BJ (cell line): ENCODE results near the gene TEX9. TPM values are rescaled to one million over a fixed set of nuclear protein-coding genes. Genes with fewer than 3 reads are reported as not detected.

Source experiments
- CTCF ChIA-PET: fragments of 350-600 bp; formaldehyde crosslinking; extraction: SDS; loops from one replicate; lab custom pipeline; 2021; ENCODE audit warnings: antibody characterized with exemption, inconsistent platforms; lab: Yijun Ruan, JAX
- POLR2A ChIA-PET: fragments of 300-600 bp; sonication (Branson Sonifier 250); formaldehyde crosslinking; extraction: SDS; loops from one replicate; lab custom pipeline; 2021; ENCODE audit warnings: antibody characterized with exemption; lab: Charles Lee
- DNase-seq: peaks from one replicate; pipeline ENCODE4 v3.0.0-alpha.2; 2011; ENCODE audit warnings: low read depth
- H3K27me3 ChIP-seq: 2 replicates; pipeline ENCODE4 v1.6.0; 2011; ENCODE audit warnings: low read length; ENCODE audit not compliant: control insufficient read depth, insufficient read depth
- H3K36me3 ChIP-seq: 2 replicates; pipeline ENCODE4 v1.5.1; 2011; ENCODE audit warnings: low read length; ENCODE audit not compliant: control insufficient read depth, insufficient read depth
- H3K4me3 ChIP-seq: 2 replicates; pipeline ENCODE4 v1.5.1; 2011; ENCODE audit warnings: low read depth, mild to moderate bottlenecking, control low read depth, low read length
- polyA plus RNA-seq: library from polyadenylated mRNA; depleted of rRNA; stranded (reverse); fragments of >200 nt; gene quantifications from 2 replicates; pipeline ENCODE4 v1.2.3, GENCODE V29; 2011
- TF ChIP-seq, protein P1 (sequence below): IDR thresholded peaks from 2 replicates; pipeline ENCODE4 v1.5.1; 2011; ENCODE audit warnings: low read depth, mild to moderate bottlenecking, control low read depth, inconsistent platforms, low read length, moderate library complexity; ENCODE audit not compliant: insufficient read depth

Gene TEX9
- polyA plus RNA-seq, 1 experiment = 0.72 TPM

- CTCF ChIA-PET = interaction anchor here (0.6 to 1.3 kb wide), 4 partner anchors 11 to 372 kb away, joined by 3 to 7 read pairs (median 6); no protein-coding TSS in a partner anchor
- no peak for DNase-seq
These were observed 67.1 kb downstream of the TEX9 start for GRCh38 chr15:56432304-56432703.

DNA sequence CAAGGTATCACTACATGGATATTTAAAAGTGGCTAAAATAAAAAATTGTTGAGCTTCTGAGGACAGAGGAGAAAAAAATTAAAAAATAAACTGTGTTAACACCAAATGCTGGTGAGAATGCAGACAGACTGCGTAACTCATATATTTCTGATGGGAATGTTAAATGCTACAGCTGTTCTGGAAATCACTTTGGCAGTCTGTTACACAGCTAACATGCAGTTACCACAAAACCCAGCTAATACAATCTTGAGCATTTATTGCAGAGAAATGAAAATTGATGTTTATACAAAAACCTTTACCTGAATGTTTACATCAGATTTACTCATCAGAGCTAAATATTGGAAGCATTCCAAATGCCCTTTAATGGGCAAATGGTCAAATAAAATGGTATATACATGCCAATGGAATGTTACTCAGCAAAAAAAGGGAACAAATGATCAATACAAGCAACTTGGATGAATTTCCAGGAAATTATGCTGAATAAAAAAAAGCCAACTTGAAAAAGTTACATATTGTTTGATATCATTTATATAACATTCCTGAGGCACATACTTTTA lies 75.1 kb downstream of the TEX9 start:
- Histone ChIP-seq H3K27me3 (no peaks in the 10 kb centered on the region), H3K36me3 (no peaks in the 10 kb centered on the region), H3K4me3 (no peak overlapping the region)
- POLR2A ChIA-PET = no interaction called here
- DNase-seq = no peak
- TF ChIP-seq, protein P1, sequence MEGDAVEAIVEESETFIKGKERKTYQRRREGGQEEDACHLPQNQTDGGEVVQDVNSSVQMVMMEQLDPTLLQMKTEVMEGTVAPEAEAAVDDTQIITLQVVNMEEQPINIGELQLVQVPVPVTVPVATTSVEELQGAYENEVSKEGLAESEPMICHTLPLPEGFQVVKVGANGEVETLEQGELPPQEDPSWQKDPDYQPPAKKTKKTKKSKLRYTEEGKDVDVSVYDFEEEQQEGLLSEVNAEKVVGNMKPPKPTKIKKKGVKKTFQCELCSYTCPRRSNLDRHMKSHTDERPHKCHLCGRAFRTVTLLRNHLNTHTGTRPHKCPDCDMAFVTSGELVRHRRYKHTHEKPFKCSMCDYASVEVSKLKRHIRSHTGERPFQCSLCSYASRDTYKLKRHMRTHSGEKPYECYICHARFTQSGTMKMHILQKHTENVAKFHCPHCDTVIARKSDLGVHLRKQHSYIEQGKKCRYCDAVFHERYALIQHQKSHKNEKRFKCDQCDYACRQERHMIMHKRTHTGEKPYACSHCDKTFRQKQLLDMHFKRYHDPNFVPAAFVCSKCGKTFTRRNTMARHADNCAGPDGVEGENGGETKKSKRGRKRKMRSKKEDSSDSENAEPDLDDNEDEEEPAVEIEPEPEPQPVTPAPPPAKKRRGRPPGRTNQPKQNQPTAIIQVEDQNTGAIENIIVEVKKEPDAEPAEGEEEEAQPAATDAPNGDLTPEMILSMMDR = no peak
- CTCF ChIA-PET = interaction anchor here (1.5 kb wide), 1 partner anchor 11 kb away, joined by 3 read pairs; no protein-coding TSS in a partner anchor

More at GRCh38 chr15:56432304-56432703, 67.1 kb downstream of the TEX9 start:
- Histone ChIP-seq H3K27me3 (no peaks in the 10 kb centered on the region), H3K36me3 (no peaks in the 10 kb centered on the region), H3K4me3 (no peak overlapping the region)
- TF ChIP-seq, protein P1 = no peak
- POLR2A ChIA-PET = no interaction called here

- Histone ChIP-seq H3K4me3 (no peak overlapping the region), H3K27me3 (no peaks in the 10 kb centered on the region), H3K36me3 (no peaks in the 10 kb centered on the region)
- TF ChIP-seq, protein P1 = no peak
- CTCF ChIA-PET = interaction anchor here (1.4 kb wide), 1 partner anchor 198 kb away, joined by 4 read pairs; no protein-coding TSS in a partner anchor
- DNase-seq = no peak
- POLR2A ChIA-PET = no interaction called here
These were observed 77.1 kb downstream of the TEX9 start for GRCh38 chr15:56442354-56442753.

- POLR2A ChIA-PET = no interaction called here
- DNase-seq = no peak
- TF ChIP-seq, protein P1 = no peak
- Histone ChIP-seq H3K36me3 (no peaks in the 10 kb centered on the region), H3K27me3 (no peaks in the 10 kb centered on the region), H3K4me3 (no peak overlapping the region)
- CTCF ChIA-PET = no interaction called here
These were observed 80.5 kb downstream of the TEX9 start for GRCh38 chr15:56445746-56446145.

DNA sequence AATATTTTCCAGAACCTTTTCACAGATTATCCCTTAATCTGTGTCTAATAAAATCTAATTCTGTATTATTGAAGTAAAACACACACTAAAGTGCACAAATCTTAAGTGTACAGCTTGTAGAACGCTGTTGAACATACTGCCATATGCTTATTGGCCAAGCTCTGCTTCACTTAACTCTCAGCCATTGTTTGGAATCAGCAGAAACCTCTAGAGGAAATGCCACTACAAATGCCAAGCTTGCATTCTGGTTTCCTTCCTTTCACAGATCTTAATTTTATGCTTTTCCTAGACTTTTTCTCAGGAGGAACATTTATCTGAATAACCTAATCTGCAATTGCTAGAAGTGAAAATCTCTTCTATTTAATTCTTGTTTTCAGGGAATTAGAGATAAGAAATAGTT lies 89.6 kb downstream of the TEX9 start:
- no peaks in the 10 kb centered on the region for H3K36me3 ChIP-seq
- no peaks in the 10 kb centered on the region for H3K27me3 ChIP-seq
- TF ChIP-seq, protein P1 = no peak
- H3K4me3 ChIP-seq = no peak overlapping the region
- CTCF ChIA-PET = interaction anchor here (1.1 kb wide), 1 partner anchor 16 kb away, joined by 3 read pairs; no protein-coding TSS in a partner anchor
- POLR2A ChIA-PET = no interaction called here
- no peak for DNase-seq
